Measurements from ENCODE around the gene PPP1R10. TPM values are rescaled to one million over a fixed set of nuclear protein-coding genes. Genes with fewer than 3 reads are reported as not detected.

Gene PPP1R10
- total and polyA plus RNA-seq, 2 of the 13 experiments (the other 11 are each of a cell fraction or from before 2014, with no cell fraction given) = 26.3 to 38.4 TPM

- TF ChIP-seq GPBP1L1 (CRISPR knock-in tag; IDR thresholded peaks at IDR 0.05) (no peak), TGIF2 (CRISPR knock-in tag; IDR thresholded peaks at IDR 0.05) (peak; percentile 88), MAZ (IDR thresholded peaks at IDR 0.05; ENCODE audit: borderline replicate concordance, low read depth, low read length) (peak; percentile 92), MAZ (CRISPR knock-in tag; IDR thresholded peaks at IDR 0.05; ENCODE audit: low read depth) (peak; percentile 98), ZNF75D (CRISPR knock-in tag; IDR thresholded peaks at IDR 0.05; ENCODE audit: borderline replicate concordance) (peak; percentile 48; the same call in 1 of the 2 replicates), ZNF557 (CRISPR knock-in tag; IDR thresholded peaks at IDR 0.05) (peak; percentile 96), SCMH1 (CRISPR knock-in tag; IDR thresholded peaks at IDR 0.05; ENCODE audit: borderline replicate concordance) (no peak), GTF2F1 (IDR thresholded peaks at IDR 0.05; ENCODE audit: low read length) (0 out of 2 replicates have a peak, but pooled peaks have one; percentile 17), GATA4 (IDR thresholded peaks at IDR 0.05; ENCODE audit: borderline replicate concordance, low read depth) (peak; percentile 39; the same call in 1 of the 2 replicates), ZNF773 (CRISPR knock-in tag; IDR thresholded peaks at IDR 0.05; ENCODE audit: borderline replicate concordance) (no peak), TARDBP (CRISPR knock-in tag; IDR thresholded peaks at IDR 0.05) (peak; percentile 73; the same call in 1 of the 2 replicates), WIZ (CRISPR knock-in tag; IDR thresholded peaks at IDR 0.05) (peak; percentile 98), ZNF263 (CRISPR knock-in tag; IDR thresholded peaks at IDR 0.05) (peak; percentile 86), ZNF891 (CRISPR knock-in tag; IDR thresholded peaks at IDR 0.05) (peak; percentile 88), IKZF5 (CRISPR knock-in tag; IDR thresholded peaks at IDR 0.05) (peak; percentile 96), LRRFIP1 (CRISPR knock-in tag; conservative IDR thresholded peaks at IDR 0.05) (no peak), JUN (CRISPR knock-in tag; IDR thresholded peaks at IDR 0.05) (peak; percentile 87), CREB3 (CRISPR knock-in tag; IDR thresholded peaks at IDR 0.05) (peak; percentile 93), ZNF253 (CRISPR knock-in tag; IDR thresholded peaks at IDR 0.05; ENCODE audit: borderline replicate concordance) (peak; percentile 92), NR2F2 (IDR thresholded peaks at IDR 0.05; ENCODE audit: borderline replicate concordance, low read depth) (peak; percentile 54; the same call in 1 of the 2 replicates), TERF1 (CRISPR knock-in tag; IDR thresholded peaks at IDR 0.05) (no peak), ZFP62 (CRISPR knock-in tag; IDR thresholded peaks at IDR 0.05) (0 out of 2 replicates have a peak, but pooled peaks have one; percentile 59), MAFK (conservative IDR thresholded peaks at IDR 0.05 in 1 of 2, IDR thresholded peaks at IDR 0.05 in 1 of 2; ENCODE audit: low read length in 2 of 2) (no peak)
These were observed 45.8 kb downstream of the PPP1R10 start, which contains the start of gene ABCF1 (continued) for GRCh38 chr6:30571075-30571761.
